H7 (cell line): Measurements from ENCODE around the gene ACTL8. TPM values are rescaled to one million over a fixed set of nuclear protein-coding genes. Genes with fewer than 3 reads are reported as not detected.

ENCODE experiments used
- DNase-seq: peaks from one replicate; pipeline ENCODE4 v3.0.0; 2012
- H3K27me3 ChIP-seq: 2 replicates; pipeline ENCODE4 v1.6.0; 2011; ENCODE audit warnings: mild to moderate bottlenecking, low read length; ENCODE audit not compliant: control insufficient read depth, insufficient read depth
- H3K36me3 ChIP-seq: replicated peaks from 2 replicates; pipeline ENCODE4 v1.5.1; 2011; ENCODE audit warnings: low read length; ENCODE audit not compliant: control insufficient read depth, insufficient read depth
- H3K4me3 ChIP-seq: 2 replicates; pipeline ENCODE4 v1.5.1; 2011; ENCODE audit warnings: low read depth, mild to moderate bottlenecking, control low read depth, low read length, moderate library complexity; ENCODE audit not compliant: insufficient read depth
- total RNA-seq: library from RNA; depleted of rRNA; stranded (reverse); fragments of >200 nt; shearing (Covaris generic); gene quantifications from 2 replicates; pipeline ENCODE4 v1.2.3, GENCODE V29; 2014; rRNA removed

Gene ACTL8
- total RNA-seq, 1 experiment from 2014 or later, result 0.97 TPM

GRCh38 chr1:17867470-17867869 lies 112.3 kb downstream of the ACTL8 start:
- Histone ChIP-seq H3K36me3 (no peaks in the 10 kb centered on the region), H3K4me3 (no peak overlapping the region), H3K27me3 (no peaks in the 10 kb centered on the region)
- DNase-seq, result no peak

GRCh38 chr1:17869815-17870214 lies 114.7 kb downstream of the ACTL8 start:
- Histone ChIP-seq H3K4me3 (no peak overlapping the region), H3K27me3 (no peaks in the 10 kb centered on the region), H3K36me3 (no peaks in the 10 kb centered on the region)
- no peak for DNase-seq

GRCh38 chr1:17870679-17871078 lies 115.5 kb downstream of the ACTL8 start:
- H3K4me3 ChIP-seq, result no peak overlapping the region
- no peaks in the 10 kb centered on the region for H3K27me3 ChIP-seq
- no peak for DNase-seq
- no peaks in the 10 kb centered on the region for H3K36me3 ChIP-seq

- Histone ChIP-seq H3K4me3 (no peak overlapping the region), H3K27me3 (no peaks in the 10 kb centered on the region; the same call in 1 of the 2 replicates), H3K36me3 (no peaks in the 10 kb centered on the region)
- DNase-seq, result no peak
Observed at GRCh38 chr1:17873007-17873675, 118.0 kb downstream of the ACTL8 start.

GRCh38 chr1:17874231-17874630 lies 119.1 kb downstream of the ACTL8 start:
- DNase-seq, result no peak
- H3K4me3 ChIP-seq, result no peak overlapping the region
- H3K36me3 ChIP-seq, result no peaks in the 10 kb centered on the region
- H3K27me3 ChIP-seq, result no peaks in the 10 kb centered on the region; the same call in 1 of the 2 replicates

GRCh38 chr1:17874710-17875109 lies 119.6 kb downstream of the ACTL8 start:
- no peak overlapping the region for H3K4me3 ChIP-seq
- H3K27me3 ChIP-seq, result no peaks in the 10 kb centered on the region; the same call in 1 of the 2 replicates
- DNase-seq, result peak; percentile 56
- no peaks in the 10 kb centered on the region for H3K36me3 ChIP-seq

GRCh38 chr1:17875171-17875881 lies 120.2 kb downstream of the ACTL8 start:
- no peak for DNase-seq
- H3K36me3 ChIP-seq, result no peaks in the 10 kb centered on the region
- H3K27me3 ChIP-seq, result no peaks in the 10 kb centered on the region; the same call in 1 of the 2 replicates
- H3K4me3 ChIP-seq, result no peak overlapping the region

GRCh38 chr1:17875882-17876280 lies 120.7 kb downstream of the ACTL8 start:
- Histone ChIP-seq H3K36me3 (no peaks in the 10 kb centered on the region), H3K4me3 (no peak overlapping the region), H3K27me3 (no peaks in the 10 kb centered on the region; the same call in 1 of the 2 replicates)
- no peak for DNase-seq

Other genes starting within 250 kb of the ACTL8 start
- gene ARHGEF10L, start 215.6 kb upstream of the ACTL8 start, total RNA-seq, result 54.8 and 76.9 TPM in 2 replicates